Common myeloid progenitor, CD34-positive (primary cell): ENCODE results near the gene CYP2A13. TPM values are rescaled to one million over a fixed set of nuclear protein-coding genes. Genes with fewer than 3 reads are reported as not detected.
"Not testable (repeated sequence)": the region's sequence is repeated elsewhere in the genome, so short reads cannot be mapped to it uniquely, and the experiment has no call there.

Source experiments
- CTCF ChIA-PET: fragments of 350-600 bp; sonication (Branson Sonifier 250); formaldehyde crosslinking; loops from one replicate; lab custom pipeline; 2021; ENCODE audit warnings: antibody characterized with exemption; lab: Charles Lee
- POLR2A ChIA-PET: fragments of 350-600 bp; sonication (Branson Sonifier 250); formaldehyde crosslinking; loops from one replicate; lab custom pipeline; 2021; ENCODE audit warnings: antibody characterized with exemption; lab: Charles Lee
- DNase-seq, 3 donors: peaks; one replicate each; pipeline versions ENCODE4 v3.0.0 to v3.0.0-alpha.2; 2013
- H3K27ac ChIP-seq, 2 experiments: 1 replicate in 1 of 2; 2 replicates in 1 of 2; pipeline ENCODE4 v1.7.0; 2013; ENCODE audit warnings: inconsistent platforms in 2 of 2, low read length in 2 of 2, mild to moderate bottlenecking in 2 of 2, low read depth in 1 of 2, moderate library complexity in 1 of 2; ENCODE audit not compliant: severe bottlenecking in 2 of 2, insufficient read depth in 1 of 2, poor library complexity in 1 of 2
- H3K27me3 ChIP-seq, 5 experiments: replicated peaks in 2 of 5; 1 replicate in 3 of 5; 2 replicates in 2 of 5; pipeline versions ENCODE4 v1.6.1 to v1.7.0; 2013; ENCODE audit warnings: low read length in 4 of 5, mild to moderate bottlenecking in 2 of 5, moderate library complexity in 2 of 5, inconsistent platforms in 1 of 5; ENCODE audit not compliant: insufficient read depth in 5 of 5, control insufficient read depth in 4 of 5
- H3K36me3 ChIP-seq, 4 experiments: 1 replicate in 2 of 4; 2 replicates in 2 of 4; pipeline versions ENCODE4 v1.6.1 to v1.7.0; 2013; ENCODE audit warnings: low read length in 3 of 4, control low read depth in 1 of 4, mild to moderate bottlenecking in 1 of 4; ENCODE audit not compliant: control insufficient read depth in 4 of 4, insufficient read depth in 4 of 4
- H3K4me1 ChIP-seq, 4 experiments: 1 replicate in 3 of 4; 2 replicates in 1 of 4; pipeline versions ENCODE4 v1.6.1 to v1.7.1; 2013; ENCODE audit warnings: low read length in 3 of 4, mild to moderate bottlenecking in 3 of 4, control low read depth in 1 of 4, inconsistent platforms in 1 of 4, moderate library complexity in 1 of 4; ENCODE audit not compliant: control insufficient read depth in 4 of 4, insufficient read depth in 4 of 4; ENCODE audit errors: control extremely low read depth in 1 of 4
- H3K4me3 ChIP-seq, 7 experiments: 1 replicate in 4 of 7; 2 replicates in 3 of 7; pipeline versions ENCODE4 v1.5.1 to v1.7.0; 2013; ENCODE audit warnings: mild to moderate bottlenecking in 7 of 7, low read length in 6 of 7, moderate library complexity in 6 of 7, inconsistent platforms in 2 of 7, low read depth in 2 of 7, control low read depth in 1 of 7; ENCODE audit not compliant: insufficient read depth in 4 of 7, control insufficient read depth in 1 of 7; ENCODE audit errors: extremely low read depth in 1 of 7
- H3K9me3 ChIP-seq, 5 experiments: 1 replicate in 4 of 5; 2 replicates in 1 of 5; pipeline versions ENCODE4 v1.6.1 to v1.7.1; 2013; ENCODE audit warnings: low read length in 4 of 5, mild to moderate bottlenecking in 2 of 5, inconsistent platforms in 1 of 5, low read depth in 1 of 5, moderate library complexity in 1 of 5; ENCODE audit not compliant: control insufficient read depth in 4 of 5, insufficient read depth in 2 of 5; ENCODE audit errors: control extremely low read depth in 1 of 5
- WGBS: methylation state at CpG from one replicate; pipeline ENCODE4 v1.1.5; 2013; ENCODE audit not compliant: insufficient coverage; 5-methylcytosine and 5-hydroxymethylcytosine counted together
- polyA plus RNA-seq: library from polyadenylated mRNA; unstranded; fragments of 120-200 nt; gene quantifications from one replicate; pipeline ENCODE4 v1.2.1, GENCODE V29; 2013

CYP2A13 gene
- not detected for polyA plus RNA-seq

- no peaks in the 10 kb centered on the region for H3K36me3 ChIP-seq
- WGBS = no CpG with 5 or more reads among the region's 2 CpGs
- DNase-seq = no peak
- H3K27ac ChIP-seq = no peak within 1 kb of the TSS
- no peaks in the 10 kb centered on the region for H3K4me1 ChIP-seq
- no peaks in the 10 kb centered on the region for H3K9me3 ChIP-seq
- ChIA-PET CTCF (no interaction called here), POLR2A (no interaction called here)
- H3K27me3 ChIP-seq = peaks cover 0 to 63% (median 5%) of the 10 kb centered on the region in 5 experiments
- no peak within 1 kb of the TSS for H3K4me3 ChIP-seq
Measured at GRCh38 chr19:41088151-41088550, at the start of gene CYP2A13. Gene CYP2A13 (plus strand): TSS chr19:41088451. CDS start chr19:41088472, 21 bp downstream.

- CTCF ChIA-PET = no interaction called here
Measured at GRCh38 chr19:41039806-41040205, 48.4 kb upstream of the CYP2A13 start.

DNA sequence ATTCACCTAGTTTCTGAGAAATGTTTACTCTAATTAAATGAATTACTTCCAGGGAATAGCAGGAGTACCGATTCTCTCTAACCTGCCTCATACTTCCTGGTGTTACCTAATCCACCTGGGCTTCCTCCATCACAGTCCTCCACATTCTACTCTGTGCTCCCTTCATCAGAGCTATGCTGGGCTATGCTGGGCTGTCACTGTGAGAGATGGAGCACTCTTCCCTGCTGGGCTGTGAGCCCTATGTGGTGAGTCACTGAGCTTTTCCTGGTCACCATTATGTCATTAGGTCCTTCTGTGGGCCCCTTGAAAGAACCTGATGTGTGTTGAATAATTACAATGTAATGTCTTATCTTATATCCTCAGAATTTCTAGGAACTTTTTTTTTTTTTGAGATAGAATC, 43.2 kb upstream of the CYP2A13 start:
- H3K4me1 ChIP-seq, DNase-seq, H3K27ac ChIP-seq, H3K36me3 ChIP-seq, H3K27me3 ChIP-seq, H3K9me3 ChIP-seq, H3K4me3 ChIP-seq, POLR2A ChIA-PET: not testable (repeated sequence)
- CTCF ChIA-PET = interaction anchor here (1.3 kb wide), 1 partner anchor 19 kb away, joined by 3 read pairs; no protein-coding TSS in a partner anchor
- whole genome bisulfite sequencing = no CpG with 5 or more reads among the region's 1 CpG

More at GRCh38 chr19:41039806-41040205, 48.4 kb upstream of the CYP2A13 start:
- peaks cover 0 to 2% (median 0%) of the 10 kb centered on the region in 5 experiments for H3K27me3 ChIP-seq
- H3K4me3 ChIP-seq = no peak overlapping the region
- POLR2A ChIA-PET = interaction anchor here (0.7 kb wide), 1 partner anchor 1895 kb away, joined by 3 read pairs; no protein-coding TSS in a partner anchor
- no CpG with 5 or more reads among the region's 1 CpG for WGBS
- no peaks in the 10 kb centered on the region for H3K4me1 ChIP-seq
- no peaks in the 10 kb centered on the region for H3K36me3 ChIP-seq
- no peak overlapping the region for H3K27ac ChIP-seq
- H3K9me3 ChIP-seq = peaks cover 0 to 4% (median 2%) of the 10 kb centered on the region in 5 experiments
- peak; percentile 1 to 29 (median 6) for DNase-seq

DNA sequence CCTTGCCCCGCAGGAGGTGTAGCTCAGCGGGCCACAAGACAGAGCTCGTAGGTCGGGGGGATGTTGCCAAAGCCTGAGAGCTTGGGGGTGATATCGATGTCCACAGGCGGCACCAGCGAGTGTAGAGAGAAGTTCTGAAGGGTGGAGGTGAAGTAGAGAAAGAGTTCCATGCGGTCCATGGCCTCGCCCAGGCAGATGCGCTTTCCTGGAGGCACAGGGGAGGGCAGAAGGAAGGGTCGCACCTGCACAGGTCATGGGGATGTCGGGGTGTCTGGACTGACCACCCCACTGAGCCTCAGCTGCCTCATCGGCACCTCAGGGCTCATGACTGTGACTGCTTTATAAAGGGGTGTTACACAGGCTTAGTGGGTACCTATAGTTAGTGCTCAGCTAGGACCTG, 37.8 kb upstream of the CYP2A13 start:
- H3K27me3 ChIP-seq = peaks cover 0 to 16% (median 4%) of the 10 kb centered on the region in 5 experiments
- H3K27ac ChIP-seq = no peak overlapping the region
- no peaks in the 10 kb centered on the region for H3K36me3 ChIP-seq
- DNase-seq = no peak
- H3K4me1 ChIP-seq = no peaks in the 10 kb centered on the region
- POLR2A ChIA-PET = no interaction called here
- no peaks in the 10 kb centered on the region for H3K9me3 ChIP-seq
- 91% methylated on average over 11 of the region's 13 CpGs for WGBS
- no peak overlapping the region for H3K4me3 ChIP-seq
- CTCF ChIA-PET = no interaction called here

- H3K9me3 ChIP-seq, H3K4me1 ChIP-seq, H3K27ac ChIP-seq, POLR2A ChIA-PET, H3K4me3 ChIP-seq, DNase-seq, H3K36me3 ChIP-seq: not testable (repeated sequence)
- peaks cover 0 to 21% (median 4%) of the 10 kb centered on the region in 5 experiments for H3K27me3 ChIP-seq
- CTCF ChIA-PET = interaction anchor here (0.6 kb wide), 1 partner anchor 11 kb away, joined by 3 read pairs; no protein-coding TSS in a partner anchor
- 92% methylated on average over 7 of the region's 7 CpGs for WGBS
Measured at GRCh38 chr19:41052162-41052561, 36.1 kb upstream of the CYP2A13 start.

DNA sequence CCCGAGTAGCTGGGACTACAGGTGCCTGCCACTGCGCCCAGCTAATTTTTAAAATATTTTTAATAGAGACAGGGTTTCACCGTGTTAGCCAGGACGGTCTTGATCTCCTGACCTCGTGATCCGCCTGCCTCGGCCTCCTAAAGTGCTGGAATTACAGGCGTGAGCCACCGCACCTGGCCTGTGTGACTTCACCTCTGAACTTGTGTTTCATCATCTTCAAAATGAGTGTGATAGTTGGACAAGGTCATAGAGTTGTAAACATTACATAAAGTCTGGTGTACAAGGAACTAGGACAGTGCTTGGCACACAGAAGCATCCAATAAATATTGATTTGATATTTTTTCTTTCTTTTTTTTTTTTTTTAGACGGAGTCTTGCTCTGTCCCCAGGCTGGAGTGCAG, 34.9 kb upstream of the CYP2A13 start:
- 93% methylated on average over 7 of the region's 10 CpGs for WGBS
- H3K9me3 ChIP-seq, H3K4me3 ChIP-seq, CTCF ChIA-PET, DNase-seq, H3K4me1 ChIP-seq, POLR2A ChIA-PET, H3K36me3 ChIP-seq, H3K27ac ChIP-seq: not testable (repeated sequence)
- H3K27me3 ChIP-seq = peaks cover 0 to 24% (median 6%) of the 10 kb centered on the region in 5 experiments

GRCh38 chr19:41064974-41065569, 23.2 kb upstream of the CYP2A13 start:
- Histone ChIP-seq H3K36me3 (no peaks in the 10 kb centered on the region), H3K9me3 (no peaks in the 10 kb centered on the region), H3K27ac (no peak overlapping the region), H3K4me1 (no peaks in the 10 kb centered on the region), H3K27me3 (peaks cover 2 to 19% (median 10%) of the 10 kb centered on the region in 5 experiments), H3K4me3 (no peak overlapping the region)
- peak in 2 of 3 donors; percentile 2 to 3 for DNase-seq
- 78% methylated on average over 6 of the region's 7 CpGs for WGBS
- CTCF ChIA-PET = no interaction called here
- POLR2A ChIA-PET = no interaction called here
